B cell (primary cell): ENCODE results near the gene PRKD2. TPM values are rescaled to one million over a fixed set of nuclear protein-coding genes. Genes with fewer than 3 reads are reported as not detected.

Experiments used
- ATAC-seq: fragments of 200-7000 bp; cut with Tn5 transposase; one replicate; pipeline ENCODE4 v1.10.0; 2021; ENCODE audit warnings: low read depth, mild to moderate bottlenecking, moderate number of reproducible peaks, moderate library complexity
- CTCF ChIA-PET: fragments of 350-600 bp; sonication (Branson Sonifier 250); formaldehyde crosslinking; loops from one replicate; lab custom pipeline; 2021; ENCODE audit warnings: antibody characterized with exemption, inconsistent platforms; lab: Charles Lee
- POLR2A ChIA-PET: fragments of 350-600 bp; sonication (Branson Sonifier 250); formaldehyde crosslinking; loops from one replicate; lab custom pipeline; 2021; ENCODE audit warnings: antibody characterized with exemption; lab: Charles Lee
- DNase-seq: peaks from one replicate; pipeline ENCODE4 v3.0.0; 2013
- H2AFZ ChIP-seq: 2 replicates; pipeline ENCODE4 v1.6.1; 2012; ENCODE audit warnings: mild to moderate bottlenecking, low read depth, low read length; ENCODE audit not compliant: insufficient read depth, poor library complexity, severe bottlenecking
- H3K27ac ChIP-seq, 2 donors: 1 replicate in 1 of 2; 2 replicates in 1 of 2; pipeline ENCODE4 v1.5.1; 2012 to 2013; ENCODE audit warnings: low read length in 2 of 2, mild to moderate bottlenecking in 2 of 2, moderate library complexity in 1 of 2
- H3K27me3 ChIP-seq, 4 experiments: fragments of 200-600 bp in 1 of 4; sonication (generic) in 1 of 4; replicated peaks in 1 of 4; 1 replicate in 2 of 4; 2 replicates in 2 of 4; pipeline versions ENCODE4 v1.6.1 to v1.7.0; 2013 to 2016; ENCODE audit warnings: low read length in 3 of 4, mild to moderate bottlenecking in 2 of 4, mixed read lengths in 1 of 4, moderate library complexity in 1 of 4; ENCODE audit not compliant: insufficient read depth in 4 of 4, control insufficient read depth in 3 of 4; ENCODE audit errors: control extremely low read depth in 1 of 4
- H3K36me3 ChIP-seq, 2 experiments: replicated peaks in 1 of 2; 1 replicate in 1 of 2; 2 replicates in 1 of 2; pipeline versions ENCODE4 v1.6.1 to v1.7.1; 2013; ENCODE audit warnings: low read length in 1 of 2; ENCODE audit not compliant: insufficient read depth in 2 of 2, control insufficient read depth in 1 of 2; ENCODE audit errors: control extremely low read depth in 1 of 2, extremely low read depth in 1 of 2
- H3K4me1 ChIP-seq, 2 donors: fragments of 200-600 bp in 1 of 2; sonication (generic) in 1 of 2; 1 replicate in 1 of 2; 2 replicates in 1 of 2; pipeline versions ENCODE4 v1.5.1 to v1.6.1; 2013 to 2017; ENCODE audit warnings: low read length in 2 of 2; ENCODE audit not compliant: control insufficient read depth in 2 of 2, insufficient read depth in 2 of 2
- H3K4me2 ChIP-seq: replicated peaks from 2 replicates; pipeline ENCODE3; 2012; ENCODE audit warnings: mild to moderate bottlenecking, low read depth, low read length; ENCODE audit not compliant: poor library complexity, severe bottlenecking
- H3K4me3 ChIP-seq, 5 experiments: fragments of 200-600 bp in 1 of 5; sonication (generic) in 1 of 5; 1 replicate in 3 of 5; 2 replicates in 2 of 5; pipeline versions ENCODE4 v1.5.1 to v1.7.0; 2011 to 2016; ENCODE audit warnings: low read length in 4 of 5, mild to moderate bottlenecking in 4 of 5, low read depth in 2 of 5, control low read depth in 1 of 5, moderate library complexity in 1 of 5; ENCODE audit not compliant: insufficient read depth in 1 of 5; ENCODE audit errors: control extremely low read depth in 1 of 5, extremely low read depth in 1 of 5
- H3K79me2 ChIP-seq: fragments of 200-600 bp; sonication (generic); one replicate; pipeline ENCODE4 v1.6.0; 2016; ENCODE audit warnings: low read length; ENCODE audit not compliant: control insufficient read depth, insufficient read depth
- H3K9ac ChIP-seq: fragments of 200-600 bp; sonication (generic); 2 replicates; pipeline ENCODE4 v1.6.1; 2017; ENCODE audit warnings: mild to moderate bottlenecking, low read length, moderate library complexity
- H3K9me3 ChIP-seq, 3 donors: one replicate each; pipeline versions ENCODE4 v1.6.1 to v1.7.1; 2013; ENCODE audit warnings: low read length in 2 of 3; ENCODE audit not compliant: control insufficient read depth in 2 of 3, insufficient read depth in 1 of 3; ENCODE audit errors: control extremely low read depth in 1 of 3
- H4K20me1 ChIP-seq: 2 replicates; pipeline ENCODE4 v1.6.0; 2012; ENCODE audit warnings: mild to moderate bottlenecking, low read length; ENCODE audit not compliant: insufficient read depth, control insufficient read depth, poor library complexity, severe bottlenecking
- H3K27ac Mint-ChIP-seq: one replicate; pipeline ENCODE4 v1.8.0; 2021; ENCODE audit warnings: mixed read lengths
- H3K27me3 Mint-ChIP-seq: one replicate; pipeline ENCODE4 v1.8.0; 2021; ENCODE audit warnings: mixed read lengths
- H3K4me1 Mint-ChIP-seq: one replicate; pipeline ENCODE4 v1.8.0; 2021; ENCODE audit warnings: mixed read lengths
- H3K4me3 Mint-ChIP-seq: one replicate; pipeline ENCODE4 v1.8.0; 2021; ENCODE audit warnings: mixed read lengths
- H3K9me3 Mint-ChIP-seq: one replicate; pipeline ENCODE4 v1.8.0; 2022; ENCODE audit warnings: mixed read lengths; ENCODE audit not compliant: insufficient read depth
- CTCF ChIP-seq: fragments of 200-600 bp; IDR thresholded peaks from one replicate; pipeline ENCODE4 v1.8.0; 2022; ENCODE audit warnings: antibody characterized with exemption, mild to moderate bottlenecking
- EZH2 ChIP-seq: IDR thresholded peaks from 2 replicates; pipeline ENCODE4 v1.6.1; 2012; ENCODE audit warnings: borderline replicate concordance, low read depth, mild to moderate bottlenecking, moderate library complexity, low read length; ENCODE audit not compliant: insufficient read depth, poor library complexity, severe bottlenecking
- WGBS: methylation state at CpG from one replicate; pipeline ENCODE4 v1.1.5; 2013; ENCODE audit warnings: missing lambda C conversion rate; ENCODE audit not compliant: insufficient coverage; 5-methylcytosine and 5-hydroxymethylcytosine counted together
- intact Hi-C: fragments of 100-400 bp; cut with micrococcal nuclease; formaldehyde crosslinking; loops from one replicate; pipeline ENCODE4 v1.10.0; 2022
- polyA plus RNA-seq: library from polyadenylated mRNA; depleted of rRNA; stranded (reverse); fragments of >200 nt; gene quantifications from 2 replicates; pipeline ENCODE4 v1.2.3, GENCODE V29; 2012
- total RNA-seq, 2 donors: library from RNA; stranded (reverse); fragments of 120-200 nt in 1 of 2; gene quantifications; 1 replicate in 1 of 2; 2 replicates in 1 of 2; pipeline versions ENCODE4 v1.2.3 to v1.2.4, GENCODE V29; 2013 to 2022

Gene PRKD2
- total and polyA plus RNA-seq, 2 donors (not counting 1 experiment from before 2014, with no cell fraction given): 192 to 208 TPM

GRCh38 chr19:46670813-46671212, 46.1 kb downstream of the PRKD2 start:
- Histone ChIP-seq H3K4me1 (no peaks in the 10 kb centered on the region), H3K36me3 (peaks cover 0 to 27% of the 10 kb centered on the region in 2 experiments), H3K4me3 (no peak overlapping the region), H3K79me2 (no peaks in the 10 kb centered on the region), H4K20me1 (peaks cover 27% of the 10 kb centered on the region), H2AFZ (no peak overlapping the region), H3K27me3 (no peaks in the 10 kb centered on the region), H3K9me3 (no peaks in the 10 kb centered on the region), H3K27ac (no peak overlapping the region), H3K9ac (no peak overlapping the region), H3K4me2 (no peak overlapping the region)
- ChIA-PET CTCF (no interaction called here), POLR2A (interaction anchor here (0.7 kb wide), 1 partner anchor 66 kb away, joined by 3 read pairs; no protein-coding TSS in a partner anchor)
- H3K4me1 Mint-ChIP-seq: no peaks in the 10 kb centered on the region
- no peak overlapping the region for H3K4me3 Mint-ChIP-seq
- DNase-seq (no peak), ATAC-seq (no peak)
- TF ChIP-seq EZH2 (no peak), CTCF (no peak)
- H3K27ac Mint-ChIP-seq: peak overlapping the region; percentile 20
- no peaks in the 10 kb centered on the region for H3K27me3 Mint-ChIP-seq
- H3K9me3 Mint-ChIP-seq: peaks cover 2% of the 10 kb centered on the region
- intact Hi-C loops: no loop called here

GRCh38 chr19:46668662-46669061, 48.3 kb downstream of the PRKD2 start:
- POLR2A ChIA-PET: no interaction called here
- H3K4me3 Mint-ChIP-seq: no peak overlapping the region
- H3K4me1 ChIP-seq: no peaks in the 10 kb centered on the region
- TF ChIP-seq EZH2 (no peak), CTCF (no peak)
- H3K4me1 Mint-ChIP-seq: no peaks in the 10 kb centered on the region
- intact Hi-C loops: no loop called here
- no peak overlapping the region for H2AFZ ChIP-seq
- H4K20me1 ChIP-seq: peaks cover 9% of the 10 kb centered on the region
- no peaks in the 10 kb centered on the region for H3K27me3 Mint-ChIP-seq
- H3K9me3 ChIP-seq: no peaks in the 10 kb centered on the region
- CTCF ChIA-PET: no interaction called here
- H3K79me2 ChIP-seq: no peaks in the 10 kb centered on the region
- H3K4me3 ChIP-seq: no peak overlapping the region
- no peak overlapping the region for H3K27ac Mint-ChIP-seq
- peaks cover 2% of the 10 kb centered on the region for H3K9me3 Mint-ChIP-seq
- H3K9ac ChIP-seq: no peak overlapping the region
- ATAC-seq (no peak), DNase-seq (no peak)
- H3K36me3 ChIP-seq: peaks cover 0 to 10% of the 10 kb centered on the region in 2 experiments
- H3K27ac ChIP-seq: no peak overlapping the region
- peaks cover 0 to under 1% (median 0%) of the 10 kb centered on the region in 4 experiments for H3K27me3 ChIP-seq
- H3K4me2 ChIP-seq: no peak overlapping the region
- no CpG with 5 or more reads among the region's 3 CpGs for WGBS
